ENCODE data around the gene CUZD1. TPM values are rescaled to one million over a fixed set of nuclear protein-coding genes. Genes with fewer than 3 reads are reported as not detected.
A peak's percentile ranks its signal among the peaks of the same experiment; 100 is the strongest.

Gene CUZD1
- total and polyA plus RNA-seq, 9 of the 15 experiments (the other 6 are each of a cell fraction or from before 2014, with no cell fraction given): 0.51 to 1.7 (median 1.1) TPM

DNA sequence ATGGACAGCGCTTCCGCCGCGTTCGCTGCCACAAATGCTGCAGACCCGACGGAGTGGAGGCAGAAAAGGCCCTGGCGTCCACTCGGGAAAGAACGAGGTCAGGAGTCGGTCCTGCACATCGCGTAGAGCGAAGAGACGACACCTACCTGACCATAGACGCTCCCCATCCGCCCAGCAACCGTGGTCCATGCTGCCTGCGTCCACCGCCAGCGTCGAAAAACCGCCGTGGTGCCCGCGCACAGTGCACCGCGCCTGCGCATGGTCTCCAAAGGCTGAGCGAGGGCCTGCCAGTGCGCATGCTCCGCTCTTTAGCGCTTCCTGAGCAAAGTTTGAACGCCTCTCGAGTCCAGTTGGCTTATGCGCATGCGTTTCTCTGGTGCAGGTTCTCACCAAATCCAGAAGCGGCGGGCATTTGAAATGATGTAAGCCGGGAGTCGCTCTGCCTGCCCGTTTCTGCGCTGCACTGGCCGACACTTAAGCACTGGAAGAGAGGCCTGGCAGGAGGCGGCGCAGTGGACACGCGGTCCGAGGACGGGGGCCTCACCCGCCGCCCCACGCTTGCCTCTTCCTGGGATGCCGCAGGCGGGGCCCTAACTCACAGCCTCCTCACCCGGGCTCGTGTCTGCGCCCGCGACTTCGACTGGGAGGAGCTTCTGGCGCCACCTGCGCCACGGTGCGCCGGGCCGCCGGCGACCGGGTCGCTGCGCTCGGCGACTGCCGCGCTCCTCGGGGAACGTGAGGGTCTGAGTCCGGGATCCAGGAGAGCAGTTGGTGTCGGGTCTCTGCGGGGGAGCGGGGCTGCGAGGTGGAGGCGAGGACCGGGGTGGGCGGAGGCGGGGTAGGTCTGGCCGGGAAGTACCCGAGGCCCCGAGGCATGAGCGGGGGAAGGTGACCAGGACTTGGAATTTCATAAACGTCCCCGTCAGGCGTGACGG is 33.9 kb upstream of the CUZD1 start, which contains the start of gene FAM24B (continued):
- TF ChIP-seq SRF (CRISPR knock-in tag; IDR thresholded peaks at IDR 0.05) (no peak), KLF6 (CRISPR knock-in tag; IDR thresholded peaks at IDR 0.05; ENCODE audit: borderline replicate concordance) (no peak), GATAD2A (IDR thresholded peaks at IDR 0.05) (no peak), TAL1 (IDR thresholded peaks at IDR 0.05) (no peak), XRCC5 (IDR thresholded peaks at IDR 0.05; ENCODE audit: low read depth, low read length) (no peak), KAT8 (IDR thresholded peaks at IDR 0.05; ENCODE audit: low read depth) (no peak), POU5F1 (IDR thresholded peaks at IDR 0.05; ENCODE audit: borderline replicate concordance, low read depth, low read length, partially characterized antibody) (peak; percentile 69), NONO (IDR thresholded peaks at IDR 0.05; ENCODE audit: low read depth in 2 of 2, low read length in 1 of 2) (peak in 1 of 2 experiments; percentile 44; a peak in 1 of 4 replicates), SLC30A9 (CRISPR knock-in tag; IDR thresholded peaks at IDR 0.05) (no peak), NCOR1 (IDR thresholded peaks at IDR 0.05) (no peak), JUNB (CRISPR knock-in tag; conservative IDR thresholded peaks at IDR 0.05) (no peak), MTA3 (IDR thresholded peaks at IDR 0.05; ENCODE audit: borderline replicate concordance) (peak; percentile 71; the same call in 1 of the 2 replicates), RBM25 (IDR thresholded peaks at IDR 0.05; ENCODE audit: low read depth, low read length, severe bottlenecking) (no peak), KDM5B (IDR thresholded peaks at IDR 0.05; ENCODE audit: insufficient replicate concordance, low read depth, low read length) (peak; percentile 55), DNMT1 (IDR thresholded peaks at IDR 0.05) (no peak), ZNF165 (CRISPR knock-in tag; IDR thresholded peaks at IDR 0.05; ENCODE audit: borderline replicate concordance) (no peak)
- TF ChIP-seq, protein P1, sequence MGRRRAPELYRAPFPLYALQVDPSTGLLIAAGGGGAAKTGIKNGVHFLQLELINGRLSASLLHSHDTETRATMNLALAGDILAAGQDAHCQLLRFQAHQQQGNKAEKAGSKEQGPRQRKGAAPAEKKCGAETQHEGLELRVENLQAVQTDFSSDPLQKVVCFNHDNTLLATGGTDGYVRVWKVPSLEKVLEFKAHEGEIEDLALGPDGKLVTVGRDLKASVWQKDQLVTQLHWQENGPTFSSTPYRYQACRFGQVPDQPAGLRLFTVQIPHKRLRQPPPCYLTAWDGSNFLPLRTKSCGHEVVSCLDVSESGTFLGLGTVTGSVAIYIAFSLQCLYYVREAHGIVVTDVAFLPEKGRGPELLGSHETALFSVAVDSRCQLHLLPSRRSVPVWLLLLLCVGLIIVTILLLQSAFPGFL (CRISPR knock-in tag; IDR thresholded peaks at IDR 0.05): no peak
- TF ChIP-seq, protein P2, sequence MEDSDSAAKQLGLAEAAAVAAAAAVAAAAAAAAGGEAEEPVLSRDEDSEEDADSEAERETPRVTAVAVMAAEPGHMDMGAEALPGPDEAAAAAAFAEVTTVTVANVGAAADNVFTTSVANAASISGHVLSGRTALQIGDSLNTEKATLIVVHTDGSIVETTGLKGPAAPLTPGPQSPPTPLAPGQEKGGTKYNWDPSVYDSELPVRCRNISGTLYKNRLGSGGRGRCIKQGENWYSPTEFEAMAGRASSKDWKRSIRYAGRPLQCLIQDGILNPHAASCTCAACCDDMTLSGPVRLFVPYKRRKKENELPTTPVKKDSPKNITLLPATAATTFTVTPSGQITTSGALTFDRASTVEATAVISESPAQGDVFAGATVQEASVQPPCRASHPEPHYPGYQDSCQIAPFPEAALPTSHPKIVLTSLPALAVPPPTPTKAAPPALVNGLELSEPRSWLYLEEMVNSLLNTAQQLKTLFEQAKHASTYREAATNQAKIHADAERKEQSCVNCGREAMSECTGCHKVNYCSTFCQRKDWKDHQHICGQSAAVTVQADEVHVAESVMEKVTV (CRISPR knock-in tag; IDR thresholded peaks at IDR 0.05): no peak
- TF ChIP-seq, protein P3, sequence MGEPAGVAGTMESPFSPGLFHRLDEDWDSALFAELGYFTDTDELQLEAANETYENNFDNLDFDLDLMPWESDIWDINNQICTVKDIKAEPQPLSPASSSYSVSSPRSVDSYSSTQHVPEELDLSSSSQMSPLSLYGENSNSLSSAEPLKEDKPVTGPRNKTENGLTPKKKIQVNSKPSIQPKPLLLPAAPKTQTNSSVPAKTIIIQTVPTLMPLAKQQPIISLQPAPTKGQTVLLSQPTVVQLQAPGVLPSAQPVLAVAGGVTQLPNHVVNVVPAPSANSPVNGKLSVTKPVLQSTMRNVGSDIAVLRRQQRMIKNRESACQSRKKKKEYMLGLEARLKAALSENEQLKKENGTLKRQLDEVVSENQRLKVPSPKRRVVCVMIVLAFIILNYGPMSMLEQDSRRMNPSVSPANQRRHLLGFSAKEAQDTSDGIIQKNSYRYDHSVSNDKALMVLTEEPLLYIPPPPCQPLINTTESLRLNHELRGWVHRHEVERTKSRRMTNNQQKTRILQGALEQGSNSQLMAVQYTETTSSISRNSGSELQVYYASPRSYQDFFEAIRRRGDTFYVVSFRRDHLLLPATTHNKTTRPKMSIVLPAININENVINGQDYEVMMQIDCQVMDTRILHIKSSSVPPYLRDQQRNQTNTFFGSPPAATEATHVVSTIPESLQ (CRISPR knock-in tag; IDR thresholded peaks at IDR 0.05): peak; percentile 47; the same call in 1 of the 2 replicates
- TF ChIP-seq, protein P4, sequence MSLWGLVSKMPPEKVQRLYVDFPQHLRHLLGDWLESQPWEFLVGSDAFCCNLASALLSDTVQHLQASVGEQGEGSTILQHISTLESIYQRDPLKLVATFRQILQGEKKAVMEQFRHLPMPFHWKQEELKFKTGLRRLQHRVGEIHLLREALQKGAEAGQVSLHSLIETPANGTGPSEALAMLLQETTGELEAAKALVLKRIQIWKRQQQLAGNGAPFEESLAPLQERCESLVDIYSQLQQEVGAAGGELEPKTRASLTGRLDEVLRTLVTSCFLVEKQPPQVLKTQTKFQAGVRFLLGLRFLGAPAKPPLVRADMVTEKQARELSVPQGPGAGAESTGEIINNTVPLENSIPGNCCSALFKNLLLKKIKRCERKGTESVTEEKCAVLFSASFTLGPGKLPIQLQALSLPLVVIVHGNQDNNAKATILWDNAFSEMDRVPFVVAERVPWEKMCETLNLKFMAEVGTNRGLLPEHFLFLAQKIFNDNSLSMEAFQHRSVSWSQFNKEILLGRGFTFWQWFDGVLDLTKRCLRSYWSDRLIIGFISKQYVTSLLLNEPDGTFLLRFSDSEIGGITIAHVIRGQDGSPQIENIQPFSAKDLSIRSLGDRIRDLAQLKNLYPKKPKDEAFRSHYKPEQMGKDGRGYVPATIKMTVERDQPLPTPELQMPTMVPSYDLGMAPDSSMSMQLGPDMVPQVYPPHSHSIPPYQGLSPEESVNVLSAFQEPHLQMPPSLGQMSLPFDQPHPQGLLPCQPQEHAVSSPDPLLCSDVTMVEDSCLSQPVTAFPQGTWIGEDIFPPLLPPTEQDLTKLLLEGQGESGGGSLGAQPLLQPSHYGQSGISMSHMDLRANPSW (CRISPR knock-in tag; IDR thresholded peaks at IDR 0.05): no peak
